HPDE6-E6E7 (cell line): ENCODE results near the gene PARPBP.
"Not testable (repeated sequence)": the region's sequence is repeated elsewhere in the genome, so short reads cannot be mapped to it uniquely, and the experiment has no call there.

Source experiments
- DNase-seq: peaks from one replicate; pipeline ENCODE4 v3.0.0; 2011; ENCODE audit warnings: missing footprints; ENCODE audit errors: extremely low spot score

PARPBP gene

DNA sequence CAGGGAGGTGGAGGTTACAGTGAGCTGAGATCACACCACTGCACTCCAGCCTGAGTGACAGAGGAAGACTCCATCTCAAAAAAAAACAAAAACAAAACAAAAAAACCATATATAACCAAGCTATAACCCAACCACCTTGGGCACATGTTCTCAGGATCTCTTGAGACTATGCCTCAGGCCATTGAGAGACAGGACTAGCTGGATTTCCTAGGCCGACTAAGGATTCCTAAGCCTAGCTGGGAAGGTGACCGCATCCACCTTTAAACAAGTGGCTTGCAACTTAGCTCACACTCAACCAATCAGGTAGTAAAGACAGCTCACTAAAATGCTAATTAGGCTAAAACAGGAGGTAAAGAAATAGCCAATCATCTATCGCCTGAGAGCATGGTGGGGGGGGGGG lies 35.2 kb downstream of the PARPBP start:
- DNase-seq = not testable (repeated sequence)

DNA sequence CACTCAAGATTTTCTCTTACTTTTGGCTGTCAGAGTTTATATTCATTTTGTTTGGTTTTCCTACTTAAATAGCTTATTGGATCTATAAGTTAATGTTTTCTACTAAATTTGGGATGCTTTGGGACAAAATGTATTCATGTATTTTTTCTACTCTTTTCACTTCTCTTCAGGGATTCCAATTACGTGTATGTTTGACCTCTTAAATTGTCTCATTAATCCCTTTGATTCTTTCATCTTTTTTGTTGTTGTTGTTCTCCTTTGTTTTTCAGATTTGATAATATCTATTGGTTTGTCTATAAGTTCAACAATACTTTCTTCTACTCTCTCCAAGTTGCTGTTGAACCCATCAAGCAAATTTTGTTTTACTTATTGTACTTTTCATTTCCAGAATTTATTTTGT lies 43.4 kb downstream of the PARPBP start:
- DNase-seq = no peak

DNA sequence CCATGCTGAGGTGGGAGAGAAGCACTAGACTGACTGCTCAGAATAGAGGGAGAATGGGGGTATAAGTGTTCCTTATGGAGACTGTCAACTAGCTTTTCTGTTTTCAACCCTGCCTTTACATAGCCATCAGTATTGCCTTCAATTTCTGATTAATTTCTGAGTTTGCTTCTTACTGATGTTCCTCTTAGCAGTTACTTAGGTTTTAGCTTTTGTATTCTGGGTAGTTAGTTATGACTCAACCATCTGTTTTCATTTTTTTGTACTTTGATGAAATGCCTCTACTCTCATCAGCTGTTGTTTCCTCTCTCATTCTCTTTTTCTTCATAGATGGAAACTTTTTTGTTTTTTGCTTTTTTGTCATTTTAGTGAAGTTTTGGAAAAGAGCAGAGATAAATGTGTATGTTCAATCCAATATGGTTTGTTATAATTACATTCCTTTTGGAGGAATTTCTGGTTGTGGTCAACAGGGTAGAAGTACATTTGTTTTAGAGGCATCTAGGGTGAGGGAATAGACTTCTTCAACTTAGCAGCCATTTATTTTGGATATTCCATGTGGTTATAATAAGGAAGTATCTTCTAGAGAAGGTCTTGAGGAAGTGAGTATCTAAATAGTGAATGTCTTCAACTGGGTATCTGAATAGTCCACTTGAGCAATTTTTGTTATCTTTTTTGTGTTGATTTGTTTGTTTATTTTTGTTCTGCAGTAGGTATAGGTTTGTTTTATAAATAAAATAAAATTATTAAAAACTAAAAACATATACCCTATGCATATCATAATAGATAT lies 48.0 kb downstream of the PARPBP start:
- no peak for DNase-seq

DNA sequence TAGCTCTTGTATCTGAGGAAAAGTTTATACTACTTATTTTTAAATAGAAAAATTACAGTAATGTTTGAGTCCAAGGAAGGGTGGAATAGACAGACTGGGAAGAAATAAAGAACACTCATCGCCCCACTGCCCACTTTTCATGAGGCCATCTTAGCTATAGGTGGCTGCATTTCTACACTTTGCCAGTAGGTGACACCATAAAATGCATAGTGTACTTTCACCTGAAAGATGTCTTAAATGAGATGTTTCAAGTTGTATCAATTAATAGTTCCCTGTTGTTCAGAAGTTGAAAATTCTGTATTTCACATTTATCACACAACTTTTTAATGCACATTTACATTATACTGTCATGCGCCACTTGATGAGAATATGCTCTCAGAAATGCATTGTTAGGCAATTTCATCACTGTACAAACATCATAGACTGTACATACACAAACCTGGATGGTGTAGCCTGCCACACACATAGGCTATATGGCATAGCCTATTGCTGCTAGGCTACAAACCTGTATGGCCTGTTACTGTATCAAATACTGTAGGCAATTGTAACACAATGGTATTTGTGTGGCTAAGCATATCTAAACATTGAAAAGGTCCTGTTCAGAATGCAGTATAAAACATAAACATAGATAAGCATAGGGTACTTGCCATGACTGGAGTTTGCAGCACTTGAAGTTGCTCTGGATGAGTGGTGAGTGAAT lies 50.1 kb downstream of the PARPBP start:
- DNase-seq = no peak

DNA sequence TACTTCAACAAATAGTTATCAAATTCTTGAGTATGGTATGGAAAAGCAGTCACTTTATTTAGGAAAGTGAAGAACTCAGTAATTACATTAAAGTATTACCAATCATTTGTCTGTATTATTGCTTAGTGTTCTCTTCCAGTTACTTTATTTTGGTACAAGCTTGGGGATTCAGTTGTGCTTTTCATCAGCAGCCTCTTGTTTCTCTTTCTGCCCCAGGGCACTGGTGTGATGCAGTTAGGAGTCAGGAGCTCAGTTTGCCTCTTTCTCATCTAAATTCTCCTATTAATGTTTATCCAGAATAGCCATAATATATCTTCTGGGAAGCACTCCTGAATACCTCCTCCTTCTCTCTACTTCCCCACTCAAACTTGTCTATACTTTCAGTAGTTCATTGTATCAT lies 52.0 kb downstream of the PARPBP start:
- DNase-seq = no peak

DNA sequence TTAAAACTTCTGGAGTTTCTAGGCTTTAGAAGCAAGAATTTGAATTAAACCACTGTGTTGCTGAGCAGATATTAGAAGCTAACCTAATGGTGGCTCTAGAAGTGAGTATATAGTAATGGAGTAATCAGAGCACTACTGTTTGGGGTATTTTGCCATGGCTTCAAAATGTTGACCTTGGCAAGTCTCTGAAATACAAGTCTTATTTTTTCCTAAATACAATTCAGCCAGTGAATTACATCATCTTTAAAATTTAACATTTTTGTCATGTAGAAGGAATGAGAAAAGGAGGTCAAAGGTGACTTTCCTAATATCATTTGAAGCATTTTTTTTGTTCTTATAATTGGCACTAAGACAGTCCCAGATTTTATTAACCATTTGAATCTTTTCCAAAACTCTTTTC lies 52.5 kb downstream of the PARPBP start:
- no peak for DNase-seq

DNA sequence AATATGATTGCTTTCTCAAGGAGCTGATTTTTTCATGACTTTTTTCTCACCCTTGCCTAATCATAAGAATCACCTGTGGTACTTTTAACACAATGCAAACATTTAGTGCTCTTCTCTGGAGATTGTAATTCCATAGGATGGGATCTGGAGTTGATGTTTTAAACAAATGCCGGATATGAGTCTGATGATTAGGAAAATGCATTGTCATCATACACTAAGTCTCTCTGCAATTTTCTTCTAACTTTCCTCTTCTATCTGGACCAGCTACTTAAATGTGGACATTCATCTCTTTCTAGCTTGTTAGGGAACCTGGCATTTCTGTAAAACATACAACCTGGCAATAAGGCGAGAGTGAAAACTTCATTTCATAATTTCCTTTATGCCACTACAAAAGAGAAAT lies 54.1 kb downstream of the PARPBP start:
- DNase-seq = no peak

DNA sequence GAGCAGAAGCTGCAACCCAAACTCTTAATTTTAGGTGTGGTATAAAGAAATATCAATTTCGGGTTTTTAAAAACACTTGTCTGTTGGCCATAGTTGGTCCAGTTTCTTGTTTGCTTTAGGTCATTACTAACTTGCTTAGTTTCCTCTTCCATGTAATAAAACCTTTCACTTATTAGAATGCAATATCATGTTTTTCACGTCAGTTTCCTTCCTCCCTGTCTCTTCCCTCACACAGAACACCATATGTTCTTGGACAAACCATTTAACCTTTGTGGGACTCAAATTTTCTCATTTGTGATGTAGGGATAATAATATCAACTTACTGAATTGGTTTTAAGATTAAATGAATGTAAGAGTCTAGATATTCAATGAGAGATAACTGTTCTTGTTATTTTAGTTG lies 54.8 kb downstream of the PARPBP start:
- DNase-seq = no peak

DNA sequence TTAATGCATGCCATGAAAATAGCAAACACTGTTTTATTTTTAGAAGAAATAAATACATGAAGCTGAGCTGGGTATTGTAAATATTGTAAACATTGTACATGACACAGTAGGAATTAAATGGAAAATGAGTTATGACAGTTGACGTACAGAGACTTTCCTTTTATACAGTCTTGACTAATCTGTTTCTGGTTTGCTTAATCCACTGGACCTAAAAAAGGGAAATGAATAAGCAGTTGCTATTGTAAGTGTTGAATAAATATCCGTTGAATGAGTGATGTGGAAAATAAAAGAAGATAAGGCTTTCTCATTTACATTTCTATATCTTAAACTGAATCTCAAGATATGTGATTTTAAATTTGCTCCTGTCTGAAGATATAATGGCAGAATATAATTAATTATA lies 62.7 kb downstream of the PARPBP start:
- no peak for DNase-seq

DNA sequence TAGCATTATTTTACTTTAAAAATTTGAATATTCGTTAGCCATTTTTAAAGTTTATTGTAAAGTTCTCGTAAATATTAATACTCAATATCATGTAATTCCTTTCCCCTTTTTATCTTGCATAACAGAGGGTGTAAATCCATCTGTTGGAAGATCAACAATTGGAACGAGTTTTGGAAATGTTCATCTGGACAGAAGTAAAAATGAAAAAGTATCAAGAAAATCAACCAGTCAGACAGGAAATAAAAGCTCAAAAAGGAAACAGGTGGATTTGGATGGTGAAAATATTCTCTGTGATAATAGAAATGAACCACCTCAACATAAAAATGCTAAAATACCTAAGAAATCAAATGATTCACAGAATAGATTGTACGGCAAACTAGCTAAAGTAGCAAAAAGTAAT lies 75.8 kb downstream of the PARPBP start:
- DNase-seq = no peak

DNA sequence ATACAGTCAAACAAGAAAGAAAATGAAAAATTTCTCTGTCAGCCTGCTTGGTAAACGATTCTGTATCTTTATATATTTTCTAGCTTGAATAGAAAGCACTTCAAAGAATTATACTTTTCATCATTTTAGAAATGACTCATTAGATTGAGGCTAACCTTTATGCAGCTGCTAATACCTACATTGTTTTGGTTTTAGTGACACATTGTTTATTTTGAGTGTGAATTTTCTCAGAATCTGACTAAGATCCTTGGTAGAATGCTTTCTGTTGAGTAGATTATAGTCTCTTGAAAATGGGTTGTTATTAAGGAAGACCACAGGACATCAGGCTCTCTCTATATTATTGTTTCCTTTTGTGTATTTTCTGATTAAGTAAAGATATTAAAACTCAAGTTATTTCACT lies 77.8 kb downstream of the PARPBP start, which contains the start of gene PMCH:
Gene PMCH, minus strand, starts transcription at position 45 of the 400 bp plus-strand sequence. CDS start 63 bp downstream, outside the sequence.
- peak; percentile 13 for DNase-seq

DNA sequence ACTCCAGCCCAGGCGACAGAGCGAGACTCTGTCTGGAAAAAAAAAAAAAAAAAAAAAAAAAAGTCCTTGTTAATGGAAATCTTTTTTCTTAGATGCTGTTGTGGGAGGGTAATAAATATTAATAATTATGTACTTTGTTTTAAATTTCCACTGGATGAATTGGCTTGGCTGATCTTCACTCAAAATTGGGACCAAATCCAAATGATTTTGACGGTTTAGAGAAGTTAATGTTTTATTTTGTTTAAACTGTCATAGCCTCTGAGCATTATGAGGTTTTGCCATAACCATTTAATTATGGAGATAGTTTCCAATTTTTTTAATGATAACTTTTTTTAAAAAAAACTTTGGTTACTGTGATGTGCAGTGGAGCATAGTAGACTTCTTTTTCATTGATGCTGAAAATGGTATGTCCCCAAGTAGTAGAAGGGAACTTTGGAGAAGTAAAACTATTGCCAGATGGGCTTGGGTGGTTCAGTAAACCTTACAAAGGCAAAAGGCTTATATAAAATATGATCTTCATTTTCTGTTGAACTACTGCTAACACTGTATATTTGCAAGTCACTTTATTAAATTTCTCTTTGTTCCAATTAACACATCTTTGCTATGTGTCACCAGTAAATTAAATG lies 81.6 kb downstream of the PARPBP start:
- no peak for DNase-seq

DNA sequence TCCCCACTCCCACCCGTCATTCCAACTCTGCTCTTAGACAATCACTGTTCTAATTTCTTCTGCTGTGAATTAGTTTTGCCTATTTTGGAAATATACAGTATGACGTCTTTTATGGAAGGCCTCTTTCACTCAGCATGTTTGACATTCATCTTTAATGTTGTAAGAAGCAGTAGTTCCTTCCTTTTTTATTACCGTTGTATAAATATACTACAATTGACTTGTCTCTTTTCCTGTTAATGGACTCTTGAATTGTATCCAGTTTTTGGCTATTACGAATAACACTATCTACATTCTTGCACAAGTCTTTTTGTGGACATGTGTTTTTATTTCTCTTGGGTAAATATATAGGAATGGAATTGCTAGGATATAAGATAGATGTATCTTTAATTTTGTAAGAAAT lies 82.6 kb downstream of the PARPBP start:
- no peak for DNase-seq

DNA sequence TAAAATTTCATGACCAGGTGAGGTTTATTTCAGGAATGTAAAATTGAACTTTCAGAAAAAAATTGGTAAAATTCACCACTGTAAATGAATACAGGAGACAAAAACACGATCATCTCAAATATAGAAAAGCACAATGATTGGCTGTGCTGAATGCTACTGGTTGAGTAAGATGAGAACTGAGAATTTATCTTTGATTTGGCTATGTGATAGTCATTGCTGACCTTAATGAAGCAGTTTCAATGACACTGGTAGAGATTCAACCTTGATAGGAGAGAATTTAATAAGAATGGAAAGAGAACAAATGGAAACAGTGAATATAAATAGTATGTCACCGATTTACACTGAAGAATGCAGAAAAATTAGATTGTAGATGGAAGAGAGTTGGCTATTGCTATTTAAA lies 84.0 kb downstream of the PARPBP start:
- no peak for DNase-seq

DNA sequence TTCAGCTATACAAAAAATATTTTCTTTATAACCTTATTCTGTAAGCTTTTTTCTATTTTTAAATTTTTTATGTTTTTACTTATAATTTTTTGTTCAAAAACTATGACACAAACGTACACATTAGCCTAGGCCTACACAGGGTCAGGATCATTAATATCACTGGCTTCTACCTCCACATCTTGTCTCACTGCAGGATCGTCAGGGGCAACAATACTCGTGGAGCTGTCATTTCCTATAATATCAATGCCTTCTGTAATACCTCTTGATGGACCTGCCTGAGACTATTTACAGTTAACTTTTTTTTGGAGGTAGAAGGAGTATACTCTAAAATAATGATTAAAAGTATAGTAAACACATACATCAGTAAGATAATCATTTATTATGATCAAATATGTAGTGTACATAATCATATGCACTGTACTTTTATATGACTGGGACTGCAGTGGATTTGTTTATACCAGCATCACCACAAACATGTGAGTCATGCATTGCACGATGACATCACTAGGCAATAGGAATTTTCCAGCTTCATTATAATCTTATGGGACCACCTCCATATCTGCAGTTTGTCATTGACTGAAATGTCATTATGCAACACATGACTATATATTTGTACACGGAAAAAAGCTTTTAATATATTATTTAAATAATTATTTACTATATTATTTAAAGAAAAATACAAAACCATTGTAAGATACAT lies 96.2 kb downstream of the PARPBP start:
- no peak for DNase-seq

DNA sequence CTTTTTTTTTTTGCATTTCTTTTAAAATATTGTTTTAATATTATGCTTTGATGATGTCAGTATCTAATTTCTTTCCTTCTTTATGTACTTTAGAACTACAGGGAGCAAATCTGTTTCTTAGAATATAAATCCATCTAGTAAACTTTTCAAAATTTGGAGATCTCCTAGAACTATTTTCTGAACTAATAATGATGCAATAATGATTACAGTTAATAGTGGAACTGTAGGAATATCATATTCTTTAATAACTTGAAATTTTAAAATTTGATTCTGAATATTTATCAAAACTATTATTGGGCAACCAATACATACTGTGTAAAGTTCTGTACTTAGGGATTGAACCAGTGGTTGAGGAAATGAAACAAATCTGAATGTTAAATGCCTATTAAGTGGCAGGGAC lies 100.8 kb downstream of the PARPBP start:
- DNase-seq = no peak

DNA sequence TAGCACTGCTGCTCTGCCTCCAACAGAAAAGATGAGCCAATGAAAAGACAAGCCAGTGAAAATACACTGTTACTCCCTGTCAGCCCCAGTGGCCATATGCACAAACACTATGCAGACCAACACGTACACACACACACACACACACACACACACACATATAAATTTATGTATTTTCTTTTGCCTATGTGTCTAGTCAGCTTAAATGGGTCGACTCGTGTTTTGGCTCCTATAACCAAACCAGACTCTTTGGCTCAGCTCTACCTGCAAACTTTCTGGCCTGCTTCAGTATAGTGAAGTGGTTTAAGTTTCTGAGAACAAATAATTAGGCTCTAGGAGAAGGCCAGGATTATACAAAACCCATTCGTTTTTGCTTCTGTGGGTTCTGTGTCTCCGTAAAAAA lies 108.0 kb downstream of the PARPBP start:
- no peak for DNase-seq

DNA sequence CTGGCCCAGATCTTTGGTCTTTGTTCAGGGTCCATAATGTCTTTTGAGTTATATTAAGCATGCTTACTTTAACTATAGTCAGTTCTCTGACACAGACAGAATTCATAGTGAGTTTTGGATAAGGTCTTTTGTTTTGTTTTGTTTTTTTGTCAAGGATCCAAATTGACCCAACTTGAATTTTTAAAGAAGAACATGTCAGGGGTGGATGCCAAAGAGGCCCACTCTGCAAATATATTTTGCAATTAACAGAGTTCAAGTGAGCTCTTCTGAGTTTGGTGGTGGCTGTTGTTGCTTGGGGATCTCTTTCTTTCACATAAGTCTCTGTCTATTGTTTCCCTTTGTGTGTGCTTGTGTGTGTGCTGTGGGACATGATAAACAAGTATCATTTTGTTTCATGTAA lies 112.1 kb downstream of the PARPBP start:
- no peak for DNase-seq

DNA sequence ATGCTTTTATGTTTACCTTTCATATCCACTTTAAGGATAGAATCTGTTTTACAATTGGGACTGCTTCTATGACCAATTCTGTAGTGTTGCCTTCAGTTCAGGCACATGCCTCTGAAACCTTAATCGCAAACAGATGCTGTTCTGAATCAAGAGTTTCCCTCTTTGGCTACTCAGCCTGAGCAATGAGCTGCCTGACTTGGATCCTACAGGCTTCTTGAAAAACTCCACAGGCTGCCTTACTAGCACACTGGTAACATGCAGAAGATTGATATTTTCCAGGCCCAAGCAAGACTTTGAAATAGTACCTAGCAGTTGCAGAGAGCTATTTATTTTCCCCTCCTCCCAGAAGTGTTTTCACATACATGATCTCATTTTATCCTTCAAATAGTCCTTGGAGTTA lies 112.5 kb downstream of the PARPBP start:
- DNase-seq = no peak

DNA sequence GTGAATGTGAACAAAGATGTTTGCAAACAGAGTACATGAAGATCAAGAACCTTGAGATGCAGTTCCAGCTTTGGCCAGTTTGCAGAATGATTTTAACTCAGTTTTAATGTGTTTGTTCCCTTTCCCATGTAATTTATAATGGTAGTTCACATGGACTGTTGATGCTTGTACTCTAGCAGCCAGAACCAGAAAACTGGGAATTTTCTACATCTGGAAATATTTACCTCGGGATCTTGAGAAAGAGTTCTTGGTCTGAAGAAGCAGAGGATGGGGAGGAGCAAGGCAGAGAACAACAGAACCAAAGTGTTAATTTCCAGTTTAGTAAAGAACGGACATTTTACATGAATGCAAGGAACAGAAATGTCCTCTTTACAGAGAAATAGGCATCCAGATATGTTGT lies 114.6 kb downstream of the PARPBP start:
- no peak for DNase-seq

DNA sequence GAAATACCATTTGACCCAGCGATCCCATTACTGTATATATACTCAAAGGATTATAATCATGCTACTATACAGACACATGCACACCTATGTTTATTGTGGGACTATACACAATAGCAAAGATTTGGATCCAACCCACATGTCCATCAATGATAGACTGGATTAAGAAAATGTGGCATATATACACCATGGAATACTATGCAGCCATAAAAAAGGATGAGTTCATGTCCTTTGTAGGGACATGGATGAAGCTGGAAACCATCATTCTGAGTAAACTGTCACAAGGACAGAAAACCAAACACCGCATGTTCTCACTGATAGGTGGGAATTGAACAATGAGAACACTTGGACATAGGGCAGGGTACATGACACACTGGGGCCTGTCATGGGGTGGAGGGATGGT lies 120.9 kb downstream of the PARPBP start:
- DNase-seq = not testable (repeated sequence)
